Retinal pigment epithelial cell (primary cell): ENCODE measurements around the gene PRDX1.

Experiments used
- DNase-seq: peaks from one replicate; pipeline ENCODE4 v3.0.0-alpha.2; 2010; ENCODE audit warnings: low read depth
- H3K4me3 ChIP-seq: 2 replicates; pipeline ENCODE4 v1.5.1; 2011; ENCODE audit warnings: mild to moderate bottlenecking, low read length, control low read depth, moderate library complexity
- TF ChIP-seq, protein P1 (sequence below): conservative IDR thresholded peaks from 2 replicates; pipeline ENCODE4 v1.5.1; 2011; ENCODE audit warnings: low read depth, low read length, control low read depth, inconsistent platforms

PRDX1 gene

DNA sequence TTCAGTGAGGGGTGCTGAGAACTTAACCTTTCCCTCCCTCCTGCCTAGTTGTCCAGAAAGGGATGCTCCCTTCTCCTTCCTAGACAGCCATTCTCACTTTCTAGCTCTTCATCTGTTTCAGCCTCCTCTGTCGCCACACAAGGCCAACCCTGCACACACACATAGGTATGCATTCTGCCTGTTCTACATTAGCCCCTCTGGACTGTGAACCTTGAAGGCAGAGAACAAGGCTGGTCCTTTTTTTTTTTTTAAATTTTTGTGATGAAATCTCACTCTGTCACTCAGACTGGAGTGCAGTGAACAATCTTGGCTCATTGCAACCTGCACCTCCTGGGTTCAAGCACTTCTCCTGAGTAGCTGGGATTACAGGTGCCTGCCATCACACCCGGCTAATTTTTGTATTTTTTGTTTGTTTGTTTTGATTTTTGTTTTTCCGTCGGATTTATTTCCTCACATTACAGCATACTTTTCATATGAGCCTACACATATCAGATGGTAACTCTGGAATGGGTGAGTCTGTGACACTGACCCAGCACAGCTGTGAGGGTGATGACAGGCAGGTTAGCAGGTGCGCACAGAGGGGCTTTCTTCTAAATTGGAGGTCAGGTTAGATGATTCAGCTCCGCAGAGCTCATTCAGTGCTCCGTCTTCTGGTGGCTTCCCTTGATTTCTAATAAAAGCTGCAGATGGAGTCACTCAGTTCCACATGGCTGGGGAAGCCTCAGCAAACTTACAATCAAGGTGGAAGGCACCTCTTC is 24.0 kb upstream of the PRDX1 start:
- DNase-seq, result no peak
- TF ChIP-seq, protein P1, sequence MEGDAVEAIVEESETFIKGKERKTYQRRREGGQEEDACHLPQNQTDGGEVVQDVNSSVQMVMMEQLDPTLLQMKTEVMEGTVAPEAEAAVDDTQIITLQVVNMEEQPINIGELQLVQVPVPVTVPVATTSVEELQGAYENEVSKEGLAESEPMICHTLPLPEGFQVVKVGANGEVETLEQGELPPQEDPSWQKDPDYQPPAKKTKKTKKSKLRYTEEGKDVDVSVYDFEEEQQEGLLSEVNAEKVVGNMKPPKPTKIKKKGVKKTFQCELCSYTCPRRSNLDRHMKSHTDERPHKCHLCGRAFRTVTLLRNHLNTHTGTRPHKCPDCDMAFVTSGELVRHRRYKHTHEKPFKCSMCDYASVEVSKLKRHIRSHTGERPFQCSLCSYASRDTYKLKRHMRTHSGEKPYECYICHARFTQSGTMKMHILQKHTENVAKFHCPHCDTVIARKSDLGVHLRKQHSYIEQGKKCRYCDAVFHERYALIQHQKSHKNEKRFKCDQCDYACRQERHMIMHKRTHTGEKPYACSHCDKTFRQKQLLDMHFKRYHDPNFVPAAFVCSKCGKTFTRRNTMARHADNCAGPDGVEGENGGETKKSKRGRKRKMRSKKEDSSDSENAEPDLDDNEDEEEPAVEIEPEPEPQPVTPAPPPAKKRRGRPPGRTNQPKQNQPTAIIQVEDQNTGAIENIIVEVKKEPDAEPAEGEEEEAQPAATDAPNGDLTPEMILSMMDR, result no peak
- no peak overlapping the region for H3K4me3 ChIP-seq

DNA sequence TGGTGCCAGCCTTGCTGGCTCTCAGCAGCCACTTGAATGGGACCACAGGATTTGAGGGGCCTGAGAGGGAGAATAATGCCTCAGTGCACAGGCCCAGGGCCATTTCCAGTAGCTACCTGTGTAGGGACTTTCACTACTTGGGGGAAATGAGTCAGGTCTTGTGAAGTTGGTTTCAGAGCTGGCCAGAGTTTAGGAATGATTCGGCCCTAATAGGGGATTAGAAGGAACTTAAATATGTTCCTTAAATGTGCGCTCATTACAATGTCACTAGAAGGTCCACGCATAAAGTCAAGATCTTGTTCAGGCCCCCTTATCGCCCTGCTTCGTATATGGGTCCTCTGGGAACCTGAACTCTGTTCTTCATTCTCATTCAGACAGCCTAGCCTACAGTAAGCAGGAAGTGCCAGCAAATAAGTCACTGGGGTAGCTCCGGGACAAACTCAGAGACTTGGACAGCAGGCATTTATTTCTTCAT is 23.4 kb upstream of the PRDX1 start:
- H3K4me3 ChIP-seq, result no peak overlapping the region
- no peak for DNase-seq
- TF ChIP-seq, protein P1, result no peak

- DNase-seq, result no peak
- H3K4me3 ChIP-seq, result no peak overlapping the region
- TF ChIP-seq, protein P1, result no peak
Measured at GRCh38 chr1:45544530-45544929, 22.8 kb upstream of the PRDX1 start.

- no peak overlapping the region for H3K4me3 ChIP-seq
- DNase-seq, result no peak
- TF ChIP-seq, protein P1, result no peak
Measured at GRCh38 chr1:45543581-45544417, 22.1 kb upstream of the PRDX1 start.

DNA sequence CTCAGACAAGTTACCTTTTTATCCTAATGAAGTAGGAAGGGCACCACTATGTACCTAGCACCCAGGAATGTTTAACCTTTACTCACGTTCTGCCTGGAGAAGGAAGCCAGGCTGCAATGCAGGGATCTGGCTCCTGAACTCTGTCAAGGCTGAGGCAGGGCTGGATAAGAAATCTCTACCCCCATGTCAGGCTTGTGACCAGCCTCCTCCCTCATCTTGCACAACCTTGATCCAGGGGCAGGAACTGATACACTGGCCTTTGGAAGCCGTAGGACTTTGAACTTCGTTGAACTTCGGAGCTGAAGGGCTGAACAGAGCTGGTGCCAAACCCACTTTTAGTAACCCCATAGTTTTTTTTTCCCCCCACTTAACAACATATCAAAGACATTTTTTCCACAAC is 20.9 kb upstream of the PRDX1 start:
- TF ChIP-seq, protein P1, result no peak
- no peak for DNase-seq
- no peak overlapping the region for H3K4me3 ChIP-seq

- no peak for DNase-seq
- H3K4me3 ChIP-seq, result no peak overlapping the region
- TF ChIP-seq, protein P1, result no peak
Measured at GRCh38 chr1:45541193-45541592, 19.5 kb upstream of the PRDX1 start.
